H1 (cell line): ENCODE results near the gene SH3YL1. TPM values are rescaled to one million over a fixed set of nuclear protein-coding genes. Genes with fewer than 3 reads are reported as not detected.
A peak's percentile ranks its signal among the peaks of the same experiment; 100 is the strongest.

ENCODE experiments used
- CTCF ChIA-PET: fragments of 300-600 bp; sonication (Branson Sonifier 250); formaldehyde crosslinking; loops from one replicate; lab custom pipeline; 2021; ENCODE audit not compliant: partially characterized antibody; lab: Charles Lee
- POLR2A ChIA-PET: fragments of 300-600 bp; sonication (Branson Sonifier 250); formaldehyde crosslinking; loops from one replicate; lab custom pipeline; 2021; ENCODE audit warnings: inconsistent platforms; ENCODE audit not compliant: partially characterized antibody; lab: Charles Lee
- DNase-seq, 2 experiments: peaks; one replicate each; pipeline versions ENCODE4 v3.0.0 to v3.0.0-alpha.2; 2010 to 2022; ENCODE audit warnings: low spot score in 2 of 2, low read depth in 1 of 2, mixed read lengths in 1 of 2
- FAIRE-seq: peaks from 2 replicates; lab custom pipeline; 2011; peaks lifted over from hg19 to GRCh38; lab: Jason Lieb, UNC
- H2AFZ ChIP-seq: 2 replicates; pipeline ENCODE4 v1.8.1; 2012; ENCODE audit warnings: low read length, inconsistent platforms
- H2AK5ac ChIP-seq: 2 replicates; pipeline ENCODE4 v1.6.1; 2013; ENCODE audit warnings: low read depth, low read length
- H2BK120ac ChIP-seq: replicated peaks from 2 replicates; pipeline ENCODE3; 2013; ENCODE audit warnings: low read depth, low read length, inconsistent platforms
- H2BK12ac ChIP-seq: 2 replicates; pipeline ENCODE4 v1.6.1; 2013; ENCODE audit warnings: low read depth, low read length
- H2BK15ac ChIP-seq: 2 replicates; pipeline ENCODE4 v1.6.1; 2013; ENCODE audit warnings: low read length
- H2BK20ac ChIP-seq: 2 replicates; pipeline ENCODE4 v1.6.1; 2013; ENCODE audit warnings: low read length
- H2BK5ac ChIP-seq: 2 replicates; pipeline ENCODE4 v1.6.1; 2013; ENCODE audit warnings: low read depth, low read length
- H3K14ac ChIP-seq: 2 replicates; pipeline ENCODE4 v1.6.1; 2013; ENCODE audit warnings: inconsistent platforms; ENCODE audit not compliant: insufficient read length
- H3K18ac ChIP-seq: 2 replicates; pipeline ENCODE4 v1.6.1; 2013; ENCODE audit warnings: low read length; ENCODE audit errors: extremely low read depth
- H3K23ac ChIP-seq: 2 replicates; pipeline ENCODE4 v1.6.1; 2013; ENCODE audit warnings: inconsistent platforms; ENCODE audit not compliant: insufficient read length
- H3K23me2 ChIP-seq: 2 replicates; pipeline ENCODE4 v1.6.1; 2013; ENCODE audit warnings: low read depth, low read length
- H3K27ac ChIP-seq: 2 replicates; pipeline ENCODE4 v1.6.1; 2011; ENCODE audit warnings: low read depth, low read length, inconsistent platforms
- H3K27me3 ChIP-seq, 4 experiments: replicated peaks in 1 of 4; 1 replicate in 1 of 4; 2 replicates in 3 of 4; pipeline versions ENCODE4 v1.6.1 to v1.8.1; 2011 to 2013; ENCODE audit warnings: low read length in 3 of 4, mild to moderate bottlenecking in 3 of 4, inconsistent platforms in 2 of 4, mixed read lengths in 2 of 4, moderate library complexity in 1 of 4; ENCODE audit not compliant: control insufficient read depth in 3 of 4, insufficient read depth in 3 of 4; ENCODE audit errors: extremely low read depth in 1 of 4
- H3K36me3 ChIP-seq, 4 experiments: 2 replicates each; pipeline versions ENCODE4 v1.6.1 to v1.8.1; 2011 to 2013; ENCODE audit warnings: mild to moderate bottlenecking in 4 of 4, low read length in 3 of 4, moderate library complexity in 2 of 4, control low read depth in 1 of 4, inconsistent platforms in 1 of 4; ENCODE audit not compliant: insufficient read depth in 4 of 4, control insufficient read depth in 2 of 4
- H3K4ac ChIP-seq: replicated peaks from 2 replicates; pipeline ENCODE3; 2013; ENCODE audit warnings: low read length, low read depth, mixed read lengths, inconsistent platforms; ENCODE audit not compliant: insufficient read length
- H3K4me1 ChIP-seq, 4 experiments: replicated peaks in 1 of 4; 1 replicate in 1 of 4; 2 replicates in 3 of 4; pipeline versions ENCODE4 v1.6.1 to v1.8.1; 2011 to 2013; ENCODE audit warnings: low read length in 3 of 4, inconsistent platforms in 2 of 4, mixed read lengths in 1 of 4; ENCODE audit not compliant: insufficient read depth in 4 of 4, control insufficient read depth in 3 of 4
- H3K4me2 ChIP-seq, 2 experiments: 2 replicates each; pipeline versions ENCODE4 v1.6.1 to v1.8.1; 2011 to 2013; ENCODE audit warnings: low read depth in 2 of 2, low read length in 2 of 2, control low read depth in 1 of 2, inconsistent platforms in 1 of 2, mild to moderate bottlenecking in 1 of 2; ENCODE audit not compliant: insufficient read depth in 1 of 2
- H3K4me3 ChIP-seq, 4 experiments: fragments of 200-600, 300-600 bp in 1 of 4; sonication (generic), shearing (Covaris generic), sonication (Bioruptor Twin) in 1 of 4; 2 replicates each; pipeline versions ENCODE4 v1.5.1 to v1.8.1; 2011 to 2016; ENCODE audit warnings: low read length in 4 of 4, low read depth in 3 of 4, control low read depth in 2 of 4, inconsistent platforms in 2 of 4, mild to moderate bottlenecking in 2 of 4, mixed read lengths in 1 of 4, moderate library complexity in 1 of 4; ENCODE audit not compliant: insufficient read depth in 2 of 4; ENCODE audit errors: extremely low read depth in 1 of 4
- H3K56ac ChIP-seq: replicated peaks from 2 replicates; pipeline ENCODE3; 2013; ENCODE audit warnings: low read depth, mild to moderate bottlenecking, mixed read lengths, low read length, inconsistent platforms; ENCODE audit not compliant: insufficient read length
- H3K79me1 ChIP-seq: 2 replicates; pipeline ENCODE4 v1.6.1; 2013; ENCODE audit warnings: low read depth, low read length, control low read depth
- H3K79me2 ChIP-seq, 2 experiments: 2 replicates each; pipeline versions ENCODE4 v1.6.1 to v1.8.1; 2012 to 2013; ENCODE audit warnings: low read length in 2 of 2, mild to moderate bottlenecking in 2 of 2, inconsistent platforms in 1 of 2; ENCODE audit not compliant: insufficient read depth in 2 of 2, control insufficient read depth in 1 of 2
- H3K9ac ChIP-seq, 4 experiments: replicated peaks in 1 of 4; 1 replicate in 1 of 4; 2 replicates in 3 of 4; pipeline versions ENCODE4 v1.6.1 to v1.8.1; 2011 to 2013; ENCODE audit warnings: low read depth in 3 of 4, low read length in 3 of 4, control low read depth in 2 of 4, mild to moderate bottlenecking in 2 of 4, moderate library complexity in 2 of 4, inconsistent platforms in 1 of 4; ENCODE audit errors: extremely low read depth in 1 of 4
- H3K9me3 ChIP-seq, 2 experiments: 2 replicates each; pipeline versions ENCODE4 v1.6.1 to v1.8.1; 2012 to 2013; ENCODE audit warnings: mild to moderate bottlenecking in 2 of 2, moderate library complexity in 2 of 2, control low read depth in 1 of 2, inconsistent platforms in 1 of 2, low read depth in 1 of 2, low read length in 1 of 2, mixed read lengths in 1 of 2; ENCODE audit not compliant: insufficient read depth in 2 of 2
- H4K20me1 ChIP-seq, 2 experiments: replicated peaks in 1 of 2; 2 replicates each; pipeline versions ENCODE3 to v1.8.1; 2011 to 2013; ENCODE audit warnings: inconsistent platforms in 2 of 2, low read length in 2 of 2, mild to moderate bottlenecking in 1 of 2; ENCODE audit not compliant: insufficient read depth in 2 of 2, control insufficient read depth in 1 of 2
- H4K5ac ChIP-seq: 2 replicates; pipeline ENCODE4 v1.6.1; 2013; ENCODE audit warnings: low read length, low read depth, mixed read lengths, inconsistent platforms; ENCODE audit not compliant: insufficient read length
- H4K8ac ChIP-seq: 2 replicates; pipeline ENCODE4 v1.8.0; 2013; ENCODE audit warnings: mild to moderate bottlenecking, moderate library complexity, low read length, inconsistent platforms; ENCODE audit not compliant: insufficient read depth; ENCODE audit errors: extremely low read depth
- H4K91ac ChIP-seq: replicated peaks from 2 replicates; pipeline ENCODE3; 2013; ENCODE audit warnings: low read length, mixed read lengths, inconsistent platforms; ENCODE audit not compliant: insufficient read length
- E2F6 ChIP-seq: IDR thresholded peaks from 2 replicates; pipeline ENCODE4 v1.6.1; 2012; ENCODE audit warnings: inconsistent platforms
- EP300 ChIP-seq, 2 experiments: IDR thresholded peaks; 1 replicate in 1 of 2; 2 replicates in 1 of 2; pipeline ENCODE4 v1.6.1; 2011 to 2012; ENCODE audit warnings: low read depth in 2 of 2, low read length in 2 of 2, mild to moderate bottlenecking in 2 of 2, borderline replicate concordance in 1 of 2, inconsistent platforms in 1 of 2, moderate library complexity in 1 of 2
- JUND ChIP-seq: IDR thresholded peaks from 2 replicates; pipeline ENCODE4 v1.6.1; 2011; ENCODE audit warnings: mild to moderate bottlenecking, improper control_type of control experiment, low read length
- KDM4A ChIP-seq: IDR thresholded peaks from one replicate; pipeline ENCODE4 v1.7.1; 2012; ENCODE audit warnings: low read depth, mild to moderate bottlenecking, moderate library complexity, low read length, inconsistent platforms; ENCODE audit not compliant: severe bottlenecking
- POLR2AphosphoS5 ChIP-seq: IDR thresholded peaks from 2 replicates; pipeline ENCODE4 v1.6.1; 2011; ENCODE audit warnings: low read depth, low read length
- RBBP5 ChIP-seq: IDR thresholded peaks from 2 replicates; pipeline ENCODE4 v1.7.1; 2012; ENCODE audit warnings: low read depth, mild to moderate bottlenecking, inconsistent platforms, low read length, moderate library complexity, borderline replicate concordance
- RFX5 ChIP-seq: IDR thresholded peaks from 2 replicates; pipeline ENCODE4 v1.6.1; 2011; ENCODE audit warnings: low read depth, low read length, improper control_type of control experiment, borderline replicate concordance
- SIX5 ChIP-seq: IDR thresholded peaks from 2 replicates; pipeline ENCODE4 v1.6.1; 2011; ENCODE audit warnings: mild to moderate bottlenecking, low read depth, low read length
- WGBS, 2 experiments: shearing (Covaris generic) in 1 of 2; methylation state at CpG; one replicate each; pipeline versions ENCODE4 v1.1.6 to v1.1.7; 2013 to 2015; ENCODE audit warnings: low lambda C conversion rate in 2 of 2, mixed read lengths in 2 of 2, inconsistent platforms in 1 of 2, low coverage in 1 of 2, missing lambda C conversion rate in 1 of 2; ENCODE audit not compliant: insufficient replicate concordance in 2 of 2, insufficient coverage in 1 of 2, insufficient read length in 1 of 2; ENCODE audit errors: extremely low coverage in 1 of 2, missing lambda C conversion rate in 1 of 2; 5-methylcytosine and 5-hydroxymethylcytosine counted together
- polyA plus RNA-seq, 7 experiments: library from polyadenylated mRNA; depleted of rRNA in 3 of 7; stranded (reverse) in 5 of 7; unstranded in 2 of 7; fragments of >200 nt in 5 of 7; fragments of 200-250 nt in 2 of 7; gene quantifications; 1 replicate in 5 of 7; 2 replicates in 1 of 7; 4 replicates in 1 of 7; pipeline versions ENCODE4 v1.2.1 to v1.2.3, GENCODE V29; 2011 to 2013; ENCODE audit warnings: missing spikeins in 2 of 7, mixed read lengths in 2 of 7
- total RNA-seq: library from RNA; stranded (reverse); fragmentation: NEBNext Ultra II Directional; extraction: Animal tissue kit (Norgen Biotek cat#: 25700); gene quantifications from 2 replicates; pipeline ENCODE4 v1.2.1, GENCODE V29; 2021
- TF ChIP-seq, protein P1 (sequence below), 3 experiments: IDR thresholded peaks; 1 replicate in 2 of 3; 2 replicates in 1 of 3; pipeline versions ENCODE4 v1.5.1 to v1.6.1; 2011; ENCODE audit warnings: low read length in 3 of 3, mild to moderate bottlenecking in 3 of 3, inconsistent platforms in 2 of 3, low read depth in 1 of 3, moderate library complexity in 1 of 3; ENCODE audit not compliant: insufficient read depth in 1 of 3; ENCODE audit errors: control extremely low read depth in 1 of 3

SH3YL1 gene
- total and polyA plus RNA-seq, 2 of the 8 experiments (the other 6 are each of a cell fraction or from before 2014, with no cell fraction given): 13.6 to 37.2 TPM

- H2BK15ac ChIP-seq: no peak overlapping the region
- H2BK20ac ChIP-seq: 0 out of 2 replicates have a peak overlapping the region, but pooled peaks have one; percentile 75
- H3K4me2 ChIP-seq: peak overlapping the region; percentile 18 to 25; a peak in 2 of 4 replicates
- no peak overlapping the region for H4K5ac ChIP-seq
- H3K4me1 ChIP-seq: peaks cover 3 to 13% (median 9%) of the 10 kb centered on the region in 4 experiments; a peak in 6 of 7 replicates
- ChIA-PET POLR2A (interaction anchor here (0.7 kb wide), 1 partner anchor 20 kb away, joined by 3 read pairs; no protein-coding TSS in a partner anchor), CTCF (interaction anchor here (0.7 to 1.9 kb wide), 5 partner anchors 8 to 273 kb away, joined by 3 to 4 read pairs (median 3); no protein-coding TSS in a partner anchor)
- H3K79me1 ChIP-seq: no peaks in the 10 kb centered on the region
- no peak overlapping the region for H2BK120ac ChIP-seq
- FAIRE-seq: no peak
- no peaks in the 10 kb centered on the region for H3K79me2 ChIP-seq
- no peak overlapping the region for H3K27ac ChIP-seq
- no peak overlapping the region for H4K91ac ChIP-seq
- no peak overlapping the region for H3K14ac ChIP-seq
- H3K9me3 ChIP-seq: no peaks in the 10 kb centered on the region
- H2BK5ac ChIP-seq: no peak overlapping the region
- H3K4me3 ChIP-seq: no peak overlapping the region
- no peaks in the 10 kb centered on the region for H3K36me3 ChIP-seq
- no peak overlapping the region for H3K18ac ChIP-seq
- H4K8ac ChIP-seq: no peak overlapping the region
- no peak overlapping the region for H3K23ac ChIP-seq
- H2AK5ac ChIP-seq: no peak overlapping the region; the same call in 1 of the 2 replicates
- TF ChIP-seq POLR2AphosphoS5 (no peak), E2F6 (no peak), RFX5 (no peak), SIX5 (no peak), RBBP5 (0 out of 2 replicates have a peak, but pooled peaks have one; percentile 8), EP300 (IDR thresholded peaks at IDR 0.05; ENCODE audit: borderline replicate concordance in 1 of 2, low read depth in 2 of 2, low read length in 2 of 2) (no peak), JUND (no peak), KDM4A (no peak)
- TF ChIP-seq, protein P1, sequence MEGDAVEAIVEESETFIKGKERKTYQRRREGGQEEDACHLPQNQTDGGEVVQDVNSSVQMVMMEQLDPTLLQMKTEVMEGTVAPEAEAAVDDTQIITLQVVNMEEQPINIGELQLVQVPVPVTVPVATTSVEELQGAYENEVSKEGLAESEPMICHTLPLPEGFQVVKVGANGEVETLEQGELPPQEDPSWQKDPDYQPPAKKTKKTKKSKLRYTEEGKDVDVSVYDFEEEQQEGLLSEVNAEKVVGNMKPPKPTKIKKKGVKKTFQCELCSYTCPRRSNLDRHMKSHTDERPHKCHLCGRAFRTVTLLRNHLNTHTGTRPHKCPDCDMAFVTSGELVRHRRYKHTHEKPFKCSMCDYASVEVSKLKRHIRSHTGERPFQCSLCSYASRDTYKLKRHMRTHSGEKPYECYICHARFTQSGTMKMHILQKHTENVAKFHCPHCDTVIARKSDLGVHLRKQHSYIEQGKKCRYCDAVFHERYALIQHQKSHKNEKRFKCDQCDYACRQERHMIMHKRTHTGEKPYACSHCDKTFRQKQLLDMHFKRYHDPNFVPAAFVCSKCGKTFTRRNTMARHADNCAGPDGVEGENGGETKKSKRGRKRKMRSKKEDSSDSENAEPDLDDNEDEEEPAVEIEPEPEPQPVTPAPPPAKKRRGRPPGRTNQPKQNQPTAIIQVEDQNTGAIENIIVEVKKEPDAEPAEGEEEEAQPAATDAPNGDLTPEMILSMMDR (IDR thresholded peaks at IDR 0.05; ENCODE audit: control extremely low read depth in 1 of 3, insufficient read depth in 1 of 3, low read depth in 1 of 3, low read length in 3 of 3): no peak
- TF ChIP-seq, all 59 proteins: peak for 1
- Histone ChIP-seq H4K20me1 (peaks cover 0 to 2% of the 10 kb centered on the region in 2 experiments), H3K9ac (no peak overlapping the region), H2BK12ac (peak overlapping the region; percentile 95), H3K27me3 (no peaks in the 10 kb centered on the region), H2AFZ (peak overlapping the region; percentile 49; the same call in 1 of the 2 replicates), H3K23me2 (peaks cover 2% of the 10 kb centered on the region; the same call in 1 of the 2 replicates), H3K56ac (no peak overlapping the region), H3K4ac (no peak overlapping the region)
- DNase-seq: no peak
- 78% methylated on average over 10 of the region's 10 CpGs; no CpG with 5 or more reads in 1 of the 2 experiments for WGBS, 2 experiments
Observed at GRCh38 chr2:309954-310510, 46.2 kb upstream of the SH3YL1 start.
